H54 (cell line): Measurements from ENCODE around the gene SNX15.

ENCODE experiments used
- DNase-seq: peaks from one replicate; pipeline ENCODE4 v3.0.0; 2011; ENCODE audit warnings: low spot score, mixed read lengths; ENCODE audit not compliant: insufficient read length
- FAIRE-seq: peaks from 3 replicates; lab custom pipeline; 2011; peaks lifted over from hg19 to GRCh38; lab: Jason Lieb, UNC
- POLR2A ChIP-seq: IDR thresholded peaks from 2 replicates; pipeline ENCODE4 v1.6.1; 2011; ENCODE audit warnings: low read depth, mild to moderate bottlenecking, low read length

Gene SNX15

GRCh38 chr11:65071907-65072630, 44.8 kb downstream of the SNX15 start:
- no peak for DNase-seq
- no peak for TF ChIP-seq POLR2A
- no peak for FAIRE-seq

GRCh38 chr11:65072631-65072966, 45.4 kb downstream of the SNX15 start:
- FAIRE-seq = no peak
- TF ChIP-seq POLR2A = no peak
- DNase-seq = no peak

DNA sequence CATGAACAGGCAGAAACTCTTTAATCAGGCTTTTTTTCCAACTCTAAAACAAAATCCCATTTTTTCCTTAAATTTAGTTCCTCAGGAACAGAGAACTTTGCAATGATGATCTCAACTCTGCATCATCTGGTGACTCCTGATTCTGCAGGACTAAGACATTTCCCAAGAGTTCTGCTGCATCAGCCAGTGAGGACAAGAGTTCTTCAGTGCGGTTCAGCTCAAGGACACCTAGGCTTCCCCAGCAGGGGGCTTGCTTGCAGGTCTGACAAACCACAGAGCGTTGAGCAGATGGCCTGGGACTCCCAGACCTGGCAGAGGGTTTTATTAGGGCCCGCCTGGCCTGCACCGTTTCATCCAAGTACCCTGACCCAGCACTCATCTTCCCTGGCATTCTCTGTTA, 50.2 kb downstream of the SNX15 start:
- TF ChIP-seq POLR2A = no peak
- no peak for DNase-seq
- no peak for FAIRE-seq

- TF ChIP-seq POLR2A = no peak
- FAIRE-seq = no peak
Measured at GRCh38 chr11:65078151-65078550, 50.9 kb downstream of the SNX15 start.

DNA sequence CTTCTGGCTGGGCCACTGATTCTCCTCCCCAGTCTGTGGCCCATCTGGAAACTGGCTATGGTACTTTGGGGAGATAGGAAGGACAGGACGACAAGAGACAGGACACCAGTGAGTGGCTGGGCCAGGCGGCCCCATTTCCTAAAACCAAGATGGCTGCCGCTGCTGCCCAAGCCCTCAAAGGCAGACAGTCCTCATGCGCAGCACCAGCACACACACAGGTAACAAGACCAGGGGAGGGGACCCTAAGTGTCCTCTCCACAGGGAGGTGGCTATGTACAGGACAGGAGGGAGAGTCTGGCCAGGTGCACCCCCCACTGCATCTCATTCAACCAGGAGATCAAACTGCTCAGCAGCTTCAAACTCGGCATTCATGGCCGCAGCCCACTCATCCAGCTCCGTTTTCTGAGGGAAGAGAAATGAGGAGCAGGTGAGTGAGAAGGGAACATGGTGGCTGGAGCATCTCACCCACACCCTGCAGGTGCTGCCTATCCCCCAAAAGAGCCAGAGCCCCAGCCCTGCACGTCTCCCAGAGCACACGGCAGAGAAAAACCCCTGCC, 51.6 kb downstream of the SNX15 start:
- FAIRE-seq = no peak
- no peak for DNase-seq
- no peak for TF ChIP-seq POLR2A

More at GRCh38 chr11:65078151-65078550, 50.9 kb downstream of the SNX15 start:
- DNase-seq = no peak

GRCh38 chr11:65083134-65083833, 56.0 kb downstream of the SNX15 start:
- FAIRE-seq = no peak
- TF ChIP-seq POLR2A = no peak
- no peak for DNase-seq

- TF ChIP-seq POLR2A = peak; percentile 67
- no peak for FAIRE-seq
Measured at GRCh38 chr11:65083834-65084597, 56.8 kb downstream of the SNX15 start, which contains the start of the genes CDCA5 and ZFPL1. TSS of gene CDCA5 (minus strand) at chr11:65084040. CDS start at chr11:65083978, 62 bp downstream. TSS of gene ZFPL1 (plus strand) at chr11:65084222. CDS start at chr11:65084699, 477 bp downstream.

DNA sequence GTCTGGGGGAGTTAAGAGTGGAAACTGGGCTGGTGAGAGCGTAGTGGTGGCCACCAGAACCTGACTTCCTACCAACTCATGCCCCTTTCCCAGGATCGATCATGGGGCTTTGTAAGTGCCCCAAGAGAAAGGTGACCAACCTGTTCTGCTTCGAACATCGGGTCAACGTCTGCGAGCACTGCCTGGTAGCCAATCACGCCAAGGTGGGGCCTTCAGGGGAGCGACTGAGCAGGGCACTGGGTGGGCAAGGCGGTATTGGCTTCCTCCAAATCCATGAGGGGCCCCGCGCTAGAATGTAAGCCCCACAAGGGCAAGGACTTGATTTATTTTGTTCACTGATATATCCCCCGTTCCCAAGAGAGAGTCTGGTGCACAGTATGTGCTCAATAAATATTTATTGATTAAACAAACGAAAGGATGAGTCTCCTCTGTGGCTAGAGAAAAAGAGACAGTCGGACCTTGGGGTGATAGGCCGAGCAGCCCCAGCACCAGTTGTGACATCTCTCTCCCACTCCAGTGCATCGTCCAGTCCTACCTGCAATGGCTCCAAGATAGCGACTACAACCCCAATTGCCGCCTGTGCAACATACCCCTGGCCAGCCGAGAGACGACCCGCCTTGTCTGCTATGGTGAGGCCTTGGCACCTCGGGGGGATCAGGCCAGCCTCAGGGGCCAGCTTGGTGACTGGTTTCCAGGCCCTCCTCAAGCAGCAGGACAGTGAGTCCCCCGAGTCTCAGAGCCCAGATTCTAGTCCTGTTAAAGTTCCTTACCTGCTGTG, 57.5 kb downstream of the SNX15 start:
- no peak for TF ChIP-seq POLR2A
- no peak for DNase-seq
- FAIRE-seq = no peak

More at GRCh38 chr11:65083834-65084597, 56.8 kb downstream of the SNX15 start, which contains the start of the genes CDCA5 and ZFPL1:
- DNase-seq = peak; percentile 96

DNA sequence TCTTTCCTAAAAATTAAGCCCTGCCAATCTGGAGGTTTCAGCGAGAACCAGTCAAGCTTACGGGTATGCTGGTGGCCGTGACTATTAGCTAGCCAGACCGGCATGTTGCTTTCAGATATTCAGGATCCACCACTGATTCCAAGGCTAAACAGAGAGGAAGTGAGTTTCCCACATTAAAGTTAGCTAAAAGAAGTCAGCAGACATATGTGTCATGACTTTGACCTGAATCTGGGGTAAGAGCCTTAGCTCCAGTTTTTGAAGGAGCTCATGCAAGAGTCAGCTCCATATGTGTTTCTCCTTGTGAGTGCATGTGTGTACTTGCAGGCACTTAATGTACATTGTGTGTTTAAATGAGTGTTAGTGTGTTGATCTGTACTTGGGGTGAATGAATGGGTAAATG, 58.2 kb downstream of the SNX15 start:
- DNase-seq = no peak
- no peak for FAIRE-seq
- TF ChIP-seq POLR2A = no peak

DNA sequence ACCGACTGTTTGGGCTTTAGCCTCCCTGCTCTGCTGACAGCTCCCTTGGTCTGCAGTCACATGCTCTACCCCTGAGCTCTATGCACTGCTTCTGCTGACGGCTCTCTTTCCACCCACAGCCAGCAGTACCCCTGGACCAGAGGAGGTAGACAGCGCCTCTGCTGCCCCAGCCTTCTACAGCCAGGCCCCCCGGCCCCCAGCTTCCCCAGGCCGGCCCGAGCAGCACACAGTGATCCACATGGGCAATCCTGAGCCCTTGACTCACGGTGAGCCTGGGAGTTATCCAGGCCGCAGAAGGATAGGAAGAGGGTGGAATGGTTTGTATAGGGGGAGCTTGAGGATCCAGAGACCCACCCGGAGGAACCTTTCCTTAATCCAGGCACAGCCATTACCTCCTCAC, 59.6 kb downstream of the SNX15 start:
- TF ChIP-seq POLR2A = no peak
- DNase-seq = no peak
- no peak for FAIRE-seq

DNA sequence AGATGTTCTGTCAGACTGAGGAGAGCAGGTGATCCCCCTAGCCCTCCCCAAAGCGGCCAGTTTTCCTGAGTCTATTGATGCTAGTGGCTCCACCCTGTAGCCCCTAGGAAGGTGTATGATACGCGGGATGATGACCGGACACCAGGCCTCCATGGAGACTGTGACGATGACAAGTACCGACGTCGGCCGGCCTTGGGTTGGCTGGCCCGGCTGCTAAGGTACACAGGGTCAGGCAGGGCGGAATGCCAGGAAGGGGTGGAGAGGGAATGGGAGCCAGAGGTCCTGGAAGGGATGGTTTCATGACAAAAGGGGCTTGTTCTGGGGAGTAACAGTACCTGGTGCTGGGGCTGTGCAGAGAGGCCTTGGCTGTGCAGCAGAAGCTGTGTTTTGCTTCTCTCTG, 60.0 kb downstream of the SNX15 start:
- no peak for TF ChIP-seq POLR2A
- FAIRE-seq = no peak

GRCh38 chr11:65087827-65088226, 60.6 kb downstream of the SNX15 start:
- no peak for TF ChIP-seq POLR2A
- DNase-seq (no peak), FAIRE-seq (no peak)

More for the DNA sequence above, 60.0 kb downstream of the SNX15 start:
- no peak for DNase-seq

DNA sequence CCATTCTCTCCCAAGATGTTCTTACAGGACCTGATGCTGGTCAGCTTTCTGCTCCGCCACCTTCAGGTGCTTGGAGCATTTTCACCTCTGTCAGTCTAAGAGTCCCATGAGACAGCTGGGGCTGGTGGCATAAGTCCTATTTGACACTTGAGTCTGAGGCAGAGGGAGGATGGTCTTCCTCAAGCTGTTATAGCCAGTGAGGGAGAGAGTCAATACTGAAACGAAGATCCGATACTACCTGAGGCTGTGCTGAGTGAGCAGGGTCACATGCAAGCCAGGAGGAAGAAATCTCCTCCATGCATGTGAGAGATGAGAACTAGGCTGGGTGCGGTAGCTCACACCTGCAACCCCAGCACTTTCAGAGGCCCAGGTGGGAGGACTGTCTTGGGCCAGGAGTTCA, 62.4 kb downstream of the SNX15 start:
- FAIRE-seq (no peak), DNase-seq (no peak)
- TF ChIP-seq POLR2A = no peak
